ENCODE data around the gene PDE5A. TPM values are rescaled to one million over a fixed set of nuclear protein-coding genes. Genes with fewer than 3 reads are reported as not detected.

PDE5A gene
- 8.5 and 11.4 TPM in 2 replicates for total RNA-seq

GRCh38 chr4:119628281-119629141 lies at the start of gene PDE5A:
Gene PDE5A (minus strand): TSS chr4:119628804. CDS start chr4:119628671, 133 bp downstream.

Small RNAs within 50 kb of the gene (small RNA-seq; reads per million reads assigned to genes)
- not detected for gene RF00614

Measured in placental epithelial cell (primary cell).